Cardiac muscle cell (in vitro differentiated cells and primary cell): Measurements from ENCODE around the gene NDUFV1. TPM values are rescaled to one million over a fixed set of nuclear protein-coding genes. Genes with fewer than 3 reads are reported as not detected.
A peak's percentile ranks its signal among the peaks of the same experiment; 100 is the strongest.
"Not testable (repeated sequence)": the region's sequence is repeated elsewhere in the genome, so short reads cannot be mapped to it uniquely, and the experiment has no call there.

Experiments used
- DNase-seq, 2 donors: peaks; one replicate each; pipeline versions ENCODE4 v3.0.0 to v3.0.0-alpha.2; 2010 to 2017; ENCODE audit warnings: low read depth in 1 of 2, low spot score in 1 of 2
- H3K27ac ChIP-seq: fragments of 200-600 bp; sonication (generic); 2 replicates; pipeline ENCODE4 v1.5.1; 2016
- H3K27me3 ChIP-seq: fragments of 200-600 bp; sonication (generic); 2 replicates; pipeline ENCODE4 v1.6.0; 2016; ENCODE audit warnings: control low read depth
- H3K36me3 ChIP-seq: fragments of 200-600 bp; sonication (generic); 2 replicates; pipeline ENCODE4 v1.5.1; 2016; ENCODE audit warnings: control low read depth
- H3K4me1 ChIP-seq: fragments of 200-600 bp; sonication (generic); 2 replicates; pipeline ENCODE4 v1.8.1; 2017; ENCODE audit warnings: low read depth, mild to moderate bottlenecking, mixed run types
- H3K4me3 ChIP-seq: fragments of 200-600 bp; sonication (generic); 2 replicates; pipeline ENCODE4 v1.5.1; 2016; ENCODE audit warnings: mild to moderate bottlenecking
- H3K9me3 ChIP-seq: fragments of 200-600 bp; sonication (generic); 2 replicates; pipeline ENCODE4 v1.5.1; 2017; ENCODE audit warnings: low read depth, mild to moderate bottlenecking, control low read depth
- CTCF ChIP-seq: IDR thresholded peaks from 2 replicates; pipeline ENCODE4 v1.5.1; 2012; ENCODE audit warnings: low read depth, mild to moderate bottlenecking, low read length
- polyA plus RNA-seq: library from polyadenylated mRNA; unstranded; fragments of >200 nt; fragmentation: Nextera tagmentation; extraction: Ambion mirVana; gene quantifications from 2 replicates; pipeline ENCODE4 v1.2.1, GENCODE V29; 2016
- total RNA-seq: library from RNA; depleted of rRNA; stranded (reverse); fragments of >200 nt; gene quantifications from 2 replicates; pipeline ENCODE4 v1.2.3, GENCODE V29; 2016

The NDUFV1 gene
- total and polyA plus RNA-seq, 2 experiments from 2014 or later = 449 to 526 TPM

GRCh38 chr11:67584205-67584880, 22.4 kb upstream of the NDUFV1 start:
- H3K4me1 ChIP-seq = no peaks in the 10 kb centered on the region
- H3K27ac ChIP-seq = peak overlapping the region; percentile 91
- peak; percentile 69 to 71 for DNase-seq
- H3K4me3 ChIP-seq = peak overlapping the region; percentile 56
- TF ChIP-seq CTCF = no peak
- no peaks in the 10 kb centered on the region for H3K9me3 ChIP-seq
- H3K27me3 ChIP-seq = no peaks in the 10 kb centered on the region
- no peaks in the 10 kb centered on the region for H3K36me3 ChIP-seq

- Histone ChIP-seq H3K4me1 (no peaks in the 10 kb centered on the region), H3K4me3 (peak overlapping the region; percentile 56), H3K36me3 (no peaks in the 10 kb centered on the region), H3K27me3 (no peaks in the 10 kb centered on the region), H3K27ac (no peak overlapping the region), H3K9me3 (no peaks in the 10 kb centered on the region)
- DNase-seq = no peak
- no peak for TF ChIP-seq CTCF
Observed at GRCh38 chr11:67584881-67585873, 21.6 kb upstream of the NDUFV1 start.

- H3K4me1 ChIP-seq = no peaks in the 10 kb centered on the region
- H3K4me3 ChIP-seq = no peak overlapping the region
- no peak for DNase-seq
Observed at GRCh38 chr11:67585911-67586310, 20.8 kb upstream of the NDUFV1 start.

GRCh38 chr11:67586568-67587250, 20.0 kb upstream of the NDUFV1 start:
- Histone ChIP-seq H3K27me3 (no peaks in the 10 kb centered on the region), H3K9me3 (no peaks in the 10 kb centered on the region), H3K4me1 (no peaks in the 10 kb centered on the region), H3K4me3 (no peak overlapping the region), H3K27ac (no peak overlapping the region), H3K36me3 (no peaks in the 10 kb centered on the region)
- DNase-seq = no peak
- TF ChIP-seq CTCF = no peak

More at GRCh38 chr11:67585911-67586310, 20.8 kb upstream of the NDUFV1 start:
- TF ChIP-seq CTCF = no peak
- Histone ChIP-seq H3K27me3 (no peaks in the 10 kb centered on the region), H3K9me3 (no peaks in the 10 kb centered on the region), H3K27ac (no peak overlapping the region), H3K36me3 (no peaks in the 10 kb centered on the region)

GRCh38 chr11:67588136-67588503, 18.6 kb upstream of the NDUFV1 start:
- Histone ChIP-seq H3K27ac (no peak overlapping the region), H3K27me3 (no peaks in the 10 kb centered on the region), H3K4me1 (no peaks in the 10 kb centered on the region), H3K9me3 (no peaks in the 10 kb centered on the region), H3K4me3 (no peak overlapping the region), H3K36me3 (no peaks in the 10 kb centered on the region)
- DNase-seq = no peak
- no peak for TF ChIP-seq CTCF

GRCh38 chr11:67588899-67589415, 17.8 kb upstream of the NDUFV1 start:
- H3K4me1 ChIP-seq, H3K4me3 ChIP-seq, DNase-seq, H3K27me3 ChIP-seq, H3K27ac ChIP-seq, H3K36me3 ChIP-seq, H3K9me3 ChIP-seq: not testable (repeated sequence)
